Neural cell (in vitro differentiated cells): ENCODE measurements around the gene SH3TC2. TPM values are rescaled to one million over a fixed set of nuclear protein-coding genes. Genes with fewer than 3 reads are reported as not detected.

Source experiments
- H2AFZ ChIP-seq: fragments of 200-600, 300-800 bp; sonication (generic), shearing (Covaris generic); 2 replicates; pipeline ENCODE4 v1.6.0; 2014; ENCODE audit warnings: low read depth, mild to moderate bottlenecking, antibody characterized with exemption, low read length, moderate library complexity
- H3F3A ChIP-seq: fragments of 200-600 bp; shearing (Covaris generic); 2 replicates; pipeline ENCODE4 v1.6.1; 2016; ENCODE audit warnings: mild to moderate bottlenecking, moderate library complexity, mixed read lengths, antibody characterized with exemption, low read length; ENCODE audit not compliant: insufficient read depth, poor library complexity, severe bottlenecking
- H3K27ac ChIP-seq: fragments of 200-600, 300-800 bp; sonication (generic), shearing (Covaris generic); 2 replicates; pipeline ENCODE4 v1.5.1; 2014; ENCODE audit warnings: mild to moderate bottlenecking, low read length, moderate library complexity
- H3K27me3 ChIP-seq: fragments of 300-800, 200-600 bp; sonication (generic), shearing (Covaris generic); 2 replicates; pipeline ENCODE4 v1.6.0; 2014; ENCODE audit warnings: mild to moderate bottlenecking, low read depth, low read length, moderate library complexity; ENCODE audit not compliant: insufficient read depth
- H3K36me3 ChIP-seq: fragments of 300-800, 200-600 bp; sonication (generic), shearing (Covaris generic); 2 replicates; pipeline ENCODE4 v1.5.1; 2014; ENCODE audit warnings: mild to moderate bottlenecking, antibody characterized with exemption, low read length, moderate library complexity; ENCODE audit not compliant: insufficient read depth
- H3K4me2 ChIP-seq: fragments of 300-800, 200-600 bp; sonication (generic), shearing (Covaris generic); 2 replicates; pipeline ENCODE4 v1.6.0; 2014; ENCODE audit warnings: mild to moderate bottlenecking, low read length
- H3K4me3 ChIP-seq: fragments of 300-800, 200-600 bp; sonication (generic), shearing (Covaris generic); 2 replicates; pipeline ENCODE4 v1.5.1; 2014; ENCODE audit warnings: mild to moderate bottlenecking, low read length, moderate library complexity
- H3K79me2 ChIP-seq: fragments of 200-600 bp; shearing (Covaris generic); replicated peaks from 2 replicates; pipeline ENCODE4 v1.6.0; 2014; ENCODE audit warnings: mild to moderate bottlenecking, low read length, moderate library complexity; ENCODE audit not compliant: insufficient read depth
- H3K9ac ChIP-seq: fragments of 300-800, 200-600 bp; sonication (generic), shearing (Covaris generic); 2 replicates; pipeline ENCODE4 v1.6.1; 2016; ENCODE audit warnings: mild to moderate bottlenecking, low read length, mixed read lengths
- H3K9me2 ChIP-seq: fragments of 200-600 bp; shearing (Covaris generic); 2 replicates; pipeline ENCODE4 v1.6.1; 2016; ENCODE audit warnings: mild to moderate bottlenecking, low read length, mixed read lengths; ENCODE audit not compliant: insufficient read depth
- H3K9me3 ChIP-seq: fragments of 200-600, 300-800 bp; sonication (generic), shearing (Covaris generic); 2 replicates; pipeline ENCODE4 v1.6.1; 2016; ENCODE audit warnings: mild to moderate bottlenecking, mixed run types, low read length, moderate library complexity, mixed read lengths
- H4K20me1 ChIP-seq: fragments of 200-600 bp; shearing (Covaris generic); 2 replicates; pipeline ENCODE4 v1.6.1; 2016; ENCODE audit warnings: mild to moderate bottlenecking, mixed run types; ENCODE audit not compliant: insufficient read depth
- CTCF ChIP-seq: fragments of 450-650 bp; IDR thresholded peaks from 2 replicates; pipeline ENCODE4 v1.5.1; 2014; ENCODE audit warnings: antibody characterized with exemption, mild to moderate bottlenecking, moderate library complexity; ENCODE audit not compliant: poor library complexity, severe bottlenecking
- EP300 ChIP-seq: fragments of 450-650 bp; conservative IDR thresholded peaks from 2 replicates; pipeline ENCODE4 v1.6.1; 2014; ENCODE audit warnings: antibody characterized with exemption, mild to moderate bottlenecking, moderate library complexity; ENCODE audit not compliant: poor library complexity, severe bottlenecking
- EZH2 ChIP-seq: fragments of 200-600, 300-800 bp; shearing (Covaris generic), sonication (generic); IDR thresholded peaks from 2 replicates; pipeline ENCODE4 v1.6.1; 2014; ENCODE audit warnings: antibody characterized with exemption, low read length, borderline replicate concordance, mild to moderate bottlenecking; ENCODE audit not compliant: insufficient read depth, poor library complexity, severe bottlenecking
- MXI1 ChIP-seq: fragments of 450-650 bp; conservative IDR thresholded peaks from 2 replicates; pipeline ENCODE4 v1.6.1; 2014; ENCODE audit warnings: antibody characterized with exemption, mild to moderate bottlenecking; ENCODE audit not compliant: poor library complexity, severe bottlenecking
- POLR2AphosphoS5 ChIP-seq: IDR thresholded peaks from 2 replicates; pipeline ENCODE4 v1.6.1; 2012
- RAD21 ChIP-seq: fragments of 450-650 bp; conservative IDR thresholded peaks from 2 replicates; pipeline ENCODE4 v1.6.1; 2014; ENCODE audit warnings: antibody characterized with exemption, mild to moderate bottlenecking, moderate library complexity
- REST ChIP-seq: IDR thresholded peaks from 2 replicates; pipeline ENCODE4 v1.6.1; 2012; ENCODE audit warnings: borderline replicate concordance
- SMC3 ChIP-seq: fragments of 450-650 bp; conservative IDR thresholded peaks from 2 replicates; pipeline ENCODE4 v1.6.1; 2014; ENCODE audit warnings: antibody characterized with exemption, mild to moderate bottlenecking, moderate library complexity; ENCODE audit not compliant: poor library complexity
- TAF1 ChIP-seq: IDR thresholded peaks from 2 replicates; pipeline ENCODE4 v1.6.1; 2012; ENCODE audit warnings: low read depth
- polyA plus RNA-seq: library from polyadenylated mRNA; depleted of rRNA; stranded (reverse); fragments of >200 nt; gene quantifications from 2 replicates; pipeline ENCODE4 v1.2.3, GENCODE V29; 2014

The SH3TC2 gene
- polyA plus RNA-seq, 1 donor from 2014 or later: not detected

DNA sequence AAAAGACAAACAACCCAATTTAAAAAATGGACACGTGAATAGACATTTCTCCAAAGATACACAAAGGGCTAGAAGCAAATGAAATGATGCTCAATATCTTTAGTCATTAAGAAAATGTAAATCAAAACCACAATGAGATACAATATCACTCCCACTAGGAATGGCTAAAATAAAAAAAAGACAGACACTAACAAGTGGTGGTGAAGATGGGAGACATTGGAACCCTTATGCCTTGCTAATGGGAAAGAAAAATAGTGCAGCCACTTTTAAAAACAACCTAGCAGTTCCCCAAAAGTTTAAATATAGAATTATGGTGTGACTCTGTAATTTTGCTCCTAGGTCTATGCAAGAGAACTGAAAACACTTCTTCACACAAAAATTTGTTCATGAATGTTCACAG, 40.7 kb downstream of the SH3TC2 start:
- H3K36me3 ChIP-seq: no peaks in the 10 kb centered on the region
- H4K20me1 ChIP-seq: no peaks in the 10 kb centered on the region
- H3K9me2 ChIP-seq: no peaks in the 10 kb centered on the region
- H3K9me3 ChIP-seq: no peaks in the 10 kb centered on the region
- no peak overlapping the region for H3K9ac ChIP-seq
- no peaks in the 10 kb centered on the region for H3K27me3 ChIP-seq
- no peak overlapping the region for H2AFZ ChIP-seq
- no peaks in the 10 kb centered on the region for H3K79me2 ChIP-seq
- no peak overlapping the region for H3K4me3 ChIP-seq
- no peak overlapping the region for H3K27ac ChIP-seq
- H3K4me2 ChIP-seq: no peak overlapping the region
- TF ChIP-seq CTCF: no peak
- TF ChIP-seq POLR2AphosphoS5: no peak
- no peak for TF ChIP-seq EZH2
- TF ChIP-seq TAF1: no peak
- TF ChIP-seq EP300: no peak
- TF ChIP-seq REST: no peak
- no peak for TF ChIP-seq MXI1
- TF ChIP-seq RAD21: no peak
- no peak for TF ChIP-seq SMC3
- H3F3A ChIP-seq: no peaks in the 10 kb centered on the region

GRCh38 chr5:149019679-149020078, 43.2 kb downstream of the SH3TC2 start:
- H4K20me1 ChIP-seq: no peaks in the 10 kb centered on the region
- no peaks in the 10 kb centered on the region for H3F3A ChIP-seq
- no peaks in the 10 kb centered on the region for H3K9me3 ChIP-seq
- no peaks in the 10 kb centered on the region for H3K9me2 ChIP-seq
- no peak overlapping the region for H3K4me2 ChIP-seq
- no peak overlapping the region for H2AFZ ChIP-seq
- no peaks in the 10 kb centered on the region for H3K27me3 ChIP-seq
- no peaks in the 10 kb centered on the region for H3K79me2 ChIP-seq
- no peak overlapping the region for H3K27ac ChIP-seq
- no peaks in the 10 kb centered on the region for H3K36me3 ChIP-seq
- H3K4me3 ChIP-seq: no peak overlapping the region
- H3K9ac ChIP-seq: no peak overlapping the region
- TF ChIP-seq CTCF: no peak
- TF ChIP-seq SMC3: no peak
- no peak for TF ChIP-seq MXI1
- TF ChIP-seq RAD21: no peak
- no peak for TF ChIP-seq EZH2
